SK-N-SH (cell line): ENCODE data around the gene INTS11. TPM values are rescaled to one million over a fixed set of nuclear protein-coding genes. Genes with fewer than 3 reads are reported as not detected.

Experiments used
- CTCF ChIA-PET: fragments of 300-600, 350-600 bp; formaldehyde crosslinking; extraction: SDS; loops from one replicate; lab custom pipeline; 2021; lab: Yijun Ruan, JAX
- POLR2A ChIA-PET: fragments of 350-600 bp; sonication (Branson Sonifier 250); formaldehyde crosslinking; extraction: SDS; loops from one replicate; lab custom pipeline; 2020; ENCODE audit warnings: antibody characterized with exemption, inconsistent platforms; lab: Yijun Ruan, JAX
- DNase-seq: peaks from one replicate; pipeline ENCODE4 v3.0.0; 2012
- H2AFZ ChIP-seq: fragments of 200-600 bp; sonication (generic); 2 replicates; pipeline ENCODE4 v1.8.1; 2016; ENCODE audit warnings: antibody characterized with exemption, mild to moderate bottlenecking, low read depth
- H3F3A ChIP-seq: fragments of 200-600 bp; sonication (generic); replicated peaks from 2 replicates; pipeline ENCODE3; 2016; ENCODE audit warnings: antibody characterized with exemption, mild to moderate bottlenecking; ENCODE audit not compliant: insufficient read depth
- H3K27ac ChIP-seq, 2 experiments: fragments of 200-500 bp in 1 of 2; fragments of 200-600 bp in 1 of 2; sonication (Bioruptor generic) in 1 of 2; sonication (generic), shearing (Covaris generic) in 1 of 2; 2 replicates each; pipeline versions ENCODE4 v1.5.1 to v1.6.1; 2014 to 2016; ENCODE audit warnings: low read depth in 2 of 2, inconsistent platforms in 1 of 2, low read length in 1 of 2, mild to moderate bottlenecking in 1 of 2, mixed read lengths in 1 of 2
- H3K27me3 ChIP-seq: fragments of 200-600 bp; sonication (generic), shearing (Covaris generic); 2 replicates; pipeline ENCODE4 v1.6.1; 2016; ENCODE audit warnings: mixed run types; ENCODE audit not compliant: insufficient read depth
- H3K36me3 ChIP-seq, 2 experiments: fragments of 200-500 bp in 1 of 2; fragments of 200-600 bp in 1 of 2; sonication (Bioruptor generic) in 1 of 2; sonication (generic) in 1 of 2; replicated peaks in 1 of 2; 2 replicates each; pipeline versions ENCODE3 to v1.5.1; 2014 to 2016; ENCODE audit warnings: low read length in 1 of 2, mild to moderate bottlenecking in 1 of 2; ENCODE audit not compliant: insufficient read depth in 2 of 2, control insufficient read depth in 1 of 2
- H3K4me1 ChIP-seq, 2 experiments: fragments of 200-500 bp in 1 of 2; fragments of 200-600 bp in 1 of 2; sonication (Bioruptor generic) in 1 of 2; sonication (generic), shearing (Covaris generic) in 1 of 2; 2 replicates each; pipeline versions ENCODE4 v1.5.1 to v1.6.1; 2014 to 2016; ENCODE audit warnings: low read depth in 1 of 2, low read length in 1 of 2, mixed run types in 1 of 2; ENCODE audit not compliant: insufficient read depth in 2 of 2, control insufficient read depth in 1 of 2
- H3K4me2 ChIP-seq: fragments of 200-600 bp; sonication (generic), shearing (Covaris generic); 2 replicates; pipeline ENCODE4 v1.6.1; 2017; ENCODE audit warnings: mixed run types
- H3K4me3 ChIP-seq, 2 experiments: fragments of 200-500 bp in 1 of 2; fragments of 200-600 bp in 1 of 2; sonication (Bioruptor generic) in 1 of 2; sonication (generic), shearing (Covaris generic) in 1 of 2; 2 replicates each; pipeline versions ENCODE4 v1.5.1 to v1.8.1; 2014 to 2016; ENCODE audit warnings: low read depth in 2 of 2, inconsistent platforms in 1 of 2, low read length in 1 of 2, mild to moderate bottlenecking in 1 of 2, mixed read lengths in 1 of 2, moderate library complexity in 1 of 2
- H3K79me2 ChIP-seq: fragments of 200-600 bp; sonication (generic); 2 replicates; pipeline ENCODE4 v1.8.1; 2017; ENCODE audit warnings: mild to moderate bottlenecking; ENCODE audit not compliant: insufficient read depth
- H3K9ac ChIP-seq: fragments of 200-600 bp; sonication (generic); 2 replicates; pipeline ENCODE4 v1.6.1; 2017; ENCODE audit warnings: mixed run types
- H3K9me2 ChIP-seq: fragments of 200-600 bp; sonication (generic); 2 replicates; pipeline ENCODE4 v1.6.1; 2017; ENCODE audit warnings: mixed run types
- H3K9me3 ChIP-seq: fragments of 200-600 bp; sonication (generic); 2 replicates; pipeline ENCODE4 v1.6.1; 2017; ENCODE audit warnings: mixed run types, mild to moderate bottlenecking, moderate library complexity
- H4K20me1 ChIP-seq: fragments of 200-600 bp; sonication (generic); 2 replicates; pipeline ENCODE4 v1.6.1; 2017; ENCODE audit warnings: mild to moderate bottlenecking, mixed run types; ENCODE audit not compliant: insufficient read depth
- CTCF ChIP-seq: fragments of 200-600 bp; sonication (generic); IDR thresholded peaks from 2 replicates; pipeline ENCODE4 v1.6.1; 2017; ENCODE audit warnings: antibody characterized with exemption, mild to moderate bottlenecking, moderate library complexity
- EP300 ChIP-seq, 2 experiments: IDR thresholded peaks; 2 replicates each; pipeline versions ENCODE4 v1.4.0 to v1.6.1; 2012; ENCODE audit warnings: borderline replicate concordance in 1 of 2, low read depth in 1 of 2, low read length in 1 of 2
- EZH2phosphoT487 ChIP-seq: fragments of 200-600 bp; sonication (generic); IDR thresholded peaks from 2 replicates; pipeline ENCODE4 v1.6.1; 2017; ENCODE audit warnings: low read depth, mixed run types, mild to moderate bottlenecking, antibody characterized with exemption, moderate library complexity, borderline replicate concordance
- FOSL2 ChIP-seq: IDR thresholded peaks from 2 replicates; pipeline ENCODE4 v1.4.0; 2012; ENCODE audit warnings: low read depth, mild to moderate bottlenecking, moderate library complexity, borderline replicate concordance
- FOXM1 ChIP-seq: IDR thresholded peaks from 2 replicates; pipeline ENCODE4 v1.4.0; 2012; ENCODE audit warnings: low read depth, mild to moderate bottlenecking
- MEF2A ChIP-seq: IDR thresholded peaks from 2 replicates; pipeline ENCODE4 v1.4.0; 2012; ENCODE audit warnings: low read depth, borderline replicate concordance
- NRF1 ChIP-seq: IDR thresholded peaks from 2 replicates; pipeline ENCODE4 v1.6.1; 2012; ENCODE audit warnings: low read depth, mild to moderate bottlenecking, low read length
- POLR2AphosphoS5 ChIP-seq: IDR thresholded peaks from 2 replicates; pipeline ENCODE4 v1.6.1; 2012; ENCODE audit warnings: low read depth, low read length
- RXRA ChIP-seq: IDR thresholded peaks from 2 replicates; pipeline ENCODE4 v1.4.0; 2012; ENCODE audit warnings: low read depth, mild to moderate bottlenecking, borderline replicate concordance
- TAF1 ChIP-seq: IDR thresholded peaks from 2 replicates; pipeline ENCODE4 v1.6.1; 2012; ENCODE audit warnings: low read depth, mild to moderate bottlenecking, low read length, moderate library complexity, borderline replicate concordance
- TEAD4 ChIP-seq: IDR thresholded peaks from 2 replicates; pipeline ENCODE4 v1.4.0; 2012; ENCODE audit warnings: mild to moderate bottlenecking, borderline replicate concordance; ENCODE audit not compliant: insufficient read depth
- USF2 ChIP-seq: fragments of 150-350 bp; IDR thresholded peaks from 2 replicates; pipeline ENCODE4 v1.6.1; 2017; ENCODE audit warnings: antibody characterized with exemption, low read length, low read depth, borderline replicate concordance
- YY1 ChIP-seq: IDR thresholded peaks from 2 replicates; pipeline ENCODE4 v1.4.0; 2012; ENCODE audit warnings: low read depth, mild to moderate bottlenecking
- ZBTB33 ChIP-seq: IDR thresholded peaks from 2 replicates; pipeline ENCODE4 v1.4.0; 2012; ENCODE audit warnings: low read depth, borderline replicate concordance
- WGBS: methylation state at CpG from one replicate; pipeline ENCODE4 v1.1.6; 2017; ENCODE audit warnings: low lambda C conversion rate; 5-methylcytosine and 5-hydroxymethylcytosine counted together
- polyA plus RNA-seq, 3 experiments: library from polyadenylated mRNA; depleted of rRNA; stranded (reverse); fragments of >200 nt; gene quantifications; 2 replicates each; pipeline ENCODE4 v1.2.3, GENCODE V29; 2012

The INTS11 gene
- polyA plus RNA-seq, 1 of the 3 experiments (the other 2 are of a cell fraction) = 137 TPM

GRCh38 chr1:1302006-1302430 lies 22.4 kb downstream of the INTS11 start:
- H3F3A ChIP-seq = no peaks in the 10 kb centered on the region
- ChIA-PET CTCF (interaction anchor here (1.0 to 3.7 kb wide), 2 partner anchors 11 to 24 kb away, joined by 3 to 44 read pairs; no protein-coding TSS in a partner anchor), POLR2A (no interaction called here)
- no peaks in the 10 kb centered on the region for H3K9me2 ChIP-seq
- peaks cover 28% of the 10 kb centered on the region for H3K79me2 ChIP-seq
- no peak overlapping the region for H3K9ac ChIP-seq
- no CpG with 5 or more reads among the region's 9 CpGs for WGBS
- no peak overlapping the region for H3K4me3 ChIP-seq
- H3K9me3 ChIP-seq = no peaks in the 10 kb centered on the region
- no peaks in the 10 kb centered on the region for H3K27me3 ChIP-seq
- no peak overlapping the region for H2AFZ ChIP-seq
- DNase-seq = peak; percentile 63
- peaks cover 11% of the 10 kb centered on the region; the same call in 1 of the 2 replicates for H4K20me1 ChIP-seq
- peaks cover 0 to 3% of the 10 kb centered on the region in 2 experiments for H3K36me3 ChIP-seq
- no peak overlapping the region; a peak in 1 of 4 replicates for H3K27ac ChIP-seq
- H3K4me1 ChIP-seq = peaks cover 13 to 44% of the 10 kb centered on the region in 2 experiments; a peak in 2 of 4 replicates
- peak; percentile 51 for TF ChIP-seq CTCF
- no peak for TF ChIP-seq YY1
- no peak overlapping the region for H3K4me2 ChIP-seq

GRCh38 chr1:1300352-1300739 lies 24.1 kb downstream of the INTS11 start:
- no peak overlapping the region for H3K4me3 ChIP-seq
- no peak overlapping the region for H3K9ac ChIP-seq
- ChIA-PET CTCF (interaction anchor here (0.9 to 2.8 kb wide), 4 partner anchors 9 to 48 kb away, joined by 3 to 10 read pairs (median 4); partner anchors contain the start of gene DVL1), POLR2A (no interaction called here)
- peaks cover 11% of the 10 kb centered on the region for H3K79me2 ChIP-seq
- H3K9me3 ChIP-seq = no peaks in the 10 kb centered on the region
- H3K27ac ChIP-seq = no peak overlapping the region
- peaks cover 8% of the 10 kb centered on the region; the same call in 1 of the 2 replicates for H4K20me1 ChIP-seq
- peaks cover 0 to 8% of the 10 kb centered on the region in 2 experiments for H3K36me3 ChIP-seq
- no peak overlapping the region for H2AFZ ChIP-seq
- peaks cover 6 to 27% of the 10 kb centered on the region in 2 experiments; a peak in 2 of 4 replicates for H3K4me1 ChIP-seq
- no peaks in the 10 kb centered on the region for H3F3A ChIP-seq
- DNase-seq = no peak
- WGBS = no CpG with 5 or more reads among the region's 12 CpGs
- no peaks in the 10 kb centered on the region for H3K27me3 ChIP-seq
- TF ChIP-seq MEF2A = no peak
- TF ChIP-seq EZH2phosphoT487 = no peak
- no peak for TF ChIP-seq TEAD4
- TF ChIP-seq YY1 = no peak
- no peak overlapping the region for H3K4me2 ChIP-seq
- H3K9me2 ChIP-seq = no peaks in the 10 kb centered on the region

GRCh38 chr1:1299686-1300351 lies 24.6 kb downstream of the INTS11 start:
- no peaks in the 10 kb centered on the region for H3K9me3 ChIP-seq
- H3K9ac ChIP-seq = no peak overlapping the region
- H2AFZ ChIP-seq = no peak overlapping the region
- no peak overlapping the region for H3K27ac ChIP-seq
- no peaks in the 10 kb centered on the region for H3F3A ChIP-seq
- H3K79me2 ChIP-seq = peaks cover 6% of the 10 kb centered on the region
- no peaks in the 10 kb centered on the region for H3K27me3 ChIP-seq
- no peaks in the 10 kb centered on the region for H3K9me2 ChIP-seq
- ChIA-PET CTCF (interaction anchor here (0.9 to 2.8 kb wide), 5 partner anchors 8 to 178 kb away, joined by 3 to 10 read pairs (median 4); partner anchors contain the start of gene DVL1), POLR2A (no interaction called here)
- no CpG with 5 or more reads among the region's 22 CpGs for WGBS
- H3K4me1 ChIP-seq = peaks cover 1 to 22% of the 10 kb centered on the region in 2 experiments; a peak in 2 of 4 replicates
- DNase-seq = no peak
- peaks cover 0 to 12% of the 10 kb centered on the region in 2 experiments for H3K36me3 ChIP-seq
- no peak overlapping the region for H3K4me2 ChIP-seq
- no peak overlapping the region for H3K4me3 ChIP-seq
- H4K20me1 ChIP-seq = peaks cover 8% of the 10 kb centered on the region; the same call in 1 of the 2 replicates
- TF ChIP-seq TEAD4 = no peak
- no peak for TF ChIP-seq RXRA
- no peak for TF ChIP-seq POLR2AphosphoS5
- no peak for TF ChIP-seq TAF1
- TF ChIP-seq USF2 = no peak
- no peak for TF ChIP-seq ZBTB33
- no peak for TF ChIP-seq FOSL2
- TF ChIP-seq EP300 (IDR thresholded peaks at IDR 0.05; ENCODE audit: borderline replicate concordance in 1 of 2, low read depth in 1 of 2, low read length in 1 of 2) = no peak
- TF ChIP-seq NRF1 = no peak
- no peak for TF ChIP-seq YY1
- TF ChIP-seq FOXM1 = no peak
